Right ventricle myocardium superior (tissue), 1 donor: ENCODE measurements around the gene ANO2. TPM values are rescaled to one million over a fixed set of nuclear protein-coding genes. Genes with fewer than 3 reads are reported as not detected.
"Not testable (repeated sequence)": the region's sequence is repeated elsewhere in the genome, so short reads cannot be mapped to it uniquely, and the experiment has no call there.

ENCODE experiments used
- ATAC-seq: fragments of 200-7000 bp; cut with Tn5 transposase; one replicate; pipeline ENCODE4 v1.9.1; 2020; ENCODE audit warnings: mild to moderate bottlenecking; ENCODE audit not compliant: poor library complexity
- DNase-seq: peaks from one replicate; pipeline ENCODE4 v3.0.0-alpha.2; 2020
- intact Hi-C: fragments of 100-400 bp; cut with DNase I; formaldehyde crosslinking; loops from one replicate; pipeline ENCODE4 v1.11.2; 2022
- total RNA-seq: library from RNA; stranded (reverse); fragmentation: NEBNext Ultra II Directional; extraction: Animal tissue kit (Norgen Biotek cat#: 25700); gene quantifications from one replicate; pipeline ENCODE4 v1.2.1, GENCODE V29; 2021
- donor health status: DM: no; HTN: yes; CAD: no; lungs with severe emphysema.

ANO2 gene
- total RNA-seq, 1 donor from 2014 or later: 12.6 TPM

DNA sequence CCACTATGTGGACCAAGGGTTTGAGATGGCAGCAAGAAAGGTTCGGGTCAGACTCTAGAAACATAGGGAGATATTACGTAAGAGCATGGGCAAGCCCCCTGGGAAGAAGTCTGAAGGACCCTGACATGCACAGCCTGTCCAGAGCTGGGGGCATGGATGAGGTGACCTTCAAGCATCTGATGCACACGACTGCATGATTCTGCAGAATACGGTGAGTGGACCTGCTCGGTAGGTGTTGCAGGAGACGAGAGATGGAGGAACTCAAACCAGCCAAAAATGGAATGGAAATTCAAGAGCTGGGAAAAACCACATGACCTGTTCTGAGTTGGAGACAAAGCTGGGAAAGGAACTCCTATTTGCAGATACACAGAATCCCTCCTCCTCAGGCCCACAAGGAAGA is 43.6 kb downstream of the ANO2 start:
- intact Hi-C loops: no loop called here
- ATAC-seq (no peak), DNase-seq (no peak)

DNA sequence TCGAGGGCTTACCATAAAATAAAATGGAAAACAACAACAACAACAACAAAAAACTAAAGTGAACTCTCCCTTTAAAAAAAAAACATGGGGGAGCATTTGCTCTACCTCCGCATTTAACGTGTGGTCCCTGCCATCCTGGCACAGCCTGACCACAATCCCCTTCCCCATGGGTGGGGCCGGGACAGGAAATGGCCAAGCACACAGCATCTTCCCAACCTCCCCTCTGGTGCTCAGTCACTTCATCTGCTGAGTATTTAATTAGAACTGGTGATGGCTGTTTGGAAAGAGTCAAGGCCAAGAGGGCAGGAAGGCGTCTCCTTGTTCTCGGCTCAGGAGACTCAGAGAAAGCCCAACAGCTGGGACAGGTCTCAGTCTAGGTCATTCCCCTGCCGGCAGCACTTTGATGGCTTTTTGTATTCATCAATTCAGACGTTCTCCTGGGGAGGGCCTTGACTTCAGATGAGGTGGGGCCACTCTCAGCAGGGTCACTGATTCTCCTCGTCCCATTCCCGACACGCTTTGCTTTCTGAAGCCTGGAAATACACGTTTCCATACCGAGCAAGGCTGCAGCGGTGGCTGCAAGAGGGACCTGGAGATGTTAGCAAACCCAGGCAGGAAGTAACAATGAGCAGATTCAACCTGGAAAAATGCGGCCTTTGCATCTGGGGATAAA is 44.4 kb downstream of the ANO2 start:
- DNase-seq (no peak), ATAC-seq (no peak)
- intact Hi-C loops: no loop called here

DNA sequence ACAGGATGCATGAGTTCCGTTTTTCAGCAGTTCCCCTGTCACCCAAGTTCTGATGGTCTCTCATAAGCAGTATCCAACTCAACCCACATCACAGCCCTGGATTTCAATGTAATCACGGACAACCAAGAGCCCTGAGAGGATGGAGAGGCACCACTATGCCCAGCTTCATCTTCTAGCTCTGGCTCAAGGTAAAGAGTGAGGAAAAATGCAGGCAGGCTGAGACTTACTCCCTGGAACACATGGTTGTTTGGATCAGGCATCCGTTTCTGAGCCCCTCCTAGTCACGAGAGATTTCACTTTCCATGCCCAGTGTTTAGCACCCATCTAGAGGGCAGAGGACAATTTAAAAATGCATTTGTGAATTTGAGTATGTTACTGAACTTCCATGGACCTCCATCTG is 45.0 kb downstream of the ANO2 start:
- DNase-seq: no peak
- intact Hi-C loops: no loop called here
- no peak for ATAC-seq

DNA sequence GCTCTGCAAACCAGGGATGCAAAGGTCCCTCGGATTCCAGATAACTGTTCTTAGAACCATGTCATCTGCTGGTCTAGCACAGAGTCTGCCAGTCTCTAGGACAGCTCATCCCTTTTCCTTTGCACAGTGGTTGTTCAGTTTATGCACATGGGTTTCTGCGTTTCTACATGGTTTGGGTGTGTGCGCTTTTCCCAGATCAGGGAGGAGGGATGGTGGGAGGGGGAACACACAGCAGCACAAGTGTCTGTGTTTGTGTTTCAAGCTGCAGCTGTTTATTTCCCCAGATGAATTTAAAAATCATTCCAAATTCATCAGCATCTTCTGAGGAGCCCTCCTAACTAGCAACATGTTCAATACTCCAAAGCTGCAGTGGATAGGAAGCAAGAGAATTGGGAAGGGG is 45.4 kb downstream of the ANO2 start:
- DNase-seq: no peak
- intact Hi-C loops: no loop called here
- ATAC-seq: no peak

DNA sequence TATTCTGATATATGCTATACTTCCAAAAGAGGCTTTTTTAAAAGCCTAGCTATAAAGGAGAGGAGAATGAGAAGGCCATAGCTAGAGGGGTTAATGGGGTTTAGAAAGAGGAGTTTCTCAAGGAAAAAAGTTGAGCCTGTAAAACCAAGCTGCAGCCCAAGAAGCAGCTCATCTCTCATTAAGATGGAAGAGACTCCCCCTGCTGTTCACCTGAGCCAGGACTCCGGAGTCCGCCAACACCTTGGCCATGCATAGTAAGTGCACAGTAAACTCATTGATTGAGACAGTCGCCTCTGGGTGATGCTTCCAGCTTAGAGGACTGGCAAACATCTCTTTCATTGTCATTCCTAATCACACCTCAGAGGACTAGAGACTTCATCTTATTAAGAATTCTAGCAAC is 46.2 kb downstream of the ANO2 start:
- intact Hi-C loops: no loop called here

DNA sequence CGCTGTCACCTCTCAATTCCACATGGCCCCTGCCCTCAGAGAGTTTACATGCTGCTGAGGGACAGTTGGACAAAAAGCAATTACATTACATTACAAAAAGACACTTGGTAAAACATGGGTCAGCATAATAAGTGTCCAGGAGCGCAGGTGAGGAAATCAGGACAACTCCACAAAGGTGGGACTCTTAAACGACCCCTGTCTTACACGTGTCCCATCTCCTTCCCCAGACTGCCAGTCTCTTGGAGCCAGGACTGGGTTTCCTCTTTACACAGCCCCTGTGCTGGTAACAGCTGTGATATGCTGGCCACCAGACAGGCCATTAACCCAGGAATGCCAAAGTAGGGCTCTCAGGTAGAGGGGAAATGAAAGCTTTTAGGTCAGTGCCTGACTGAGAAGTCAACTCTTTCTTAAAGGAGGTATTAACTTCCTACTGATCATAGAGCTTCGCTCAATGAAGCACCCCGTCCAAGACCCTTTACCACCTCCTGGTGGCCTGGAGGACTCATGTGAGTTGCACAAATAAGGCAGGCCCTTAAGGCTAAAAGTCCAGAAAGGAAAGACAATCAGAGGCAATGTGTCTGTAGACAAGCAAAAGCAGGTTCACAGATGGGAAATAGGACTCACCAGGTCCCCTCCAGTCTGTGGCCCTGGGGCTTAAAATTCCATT is 55.5 kb downstream of the ANO2 start:
- DNase-seq: no peak
- intact Hi-C loops: no loop called here

More for the DNA sequence above, 46.2 kb downstream of the ANO2 start:
- ATAC-seq (no peak), DNase-seq (no peak)

DNA sequence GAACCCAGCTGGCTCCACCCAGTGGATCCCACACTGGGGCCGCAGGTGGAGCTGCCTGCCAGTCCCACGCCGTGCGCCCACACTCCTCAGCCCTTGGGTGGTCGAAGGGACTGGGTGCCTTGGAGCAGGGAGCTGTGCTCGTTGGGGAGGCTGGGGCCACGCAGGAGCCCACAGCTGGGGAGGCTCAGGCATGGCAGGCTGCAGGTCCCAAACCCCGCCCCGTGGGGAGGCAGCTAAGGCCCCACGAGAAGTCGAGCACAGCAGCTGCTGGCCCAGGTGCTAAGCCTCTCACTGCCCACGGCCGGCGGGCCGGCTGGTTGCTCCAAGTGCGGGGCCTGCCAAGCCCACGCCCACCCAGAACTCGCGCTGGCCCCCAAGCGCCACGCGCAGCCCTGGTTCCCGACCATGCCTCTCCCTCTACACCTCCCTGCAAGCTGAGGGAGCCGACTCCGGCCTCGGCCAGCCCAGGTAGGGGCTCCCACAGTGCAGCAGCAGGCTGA is 56.2 kb downstream of the ANO2 start:
- intact Hi-C loops: no loop called here

More for the DNA sequence above, 55.5 kb downstream of the ANO2 start:
- no peak for ATAC-seq

DNA sequence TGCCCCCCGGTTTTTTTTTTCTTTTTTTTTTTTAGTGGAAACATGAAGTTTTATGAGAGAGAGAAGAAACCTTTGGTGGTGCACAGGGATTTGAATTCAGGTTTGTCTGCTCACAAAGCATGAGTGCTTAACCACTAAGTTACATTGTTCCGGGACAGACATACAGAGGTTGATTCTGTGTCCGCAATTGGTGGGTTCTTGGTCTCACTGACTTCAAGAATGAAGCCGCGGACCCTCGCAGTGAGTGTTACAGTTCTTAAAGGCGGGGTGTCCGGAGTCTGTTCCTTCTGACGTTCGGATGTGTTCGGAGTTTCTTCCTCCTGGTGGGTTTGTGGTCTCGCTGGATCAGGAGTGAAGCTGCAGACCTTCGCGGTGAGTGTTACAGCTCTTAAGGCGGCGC is 57.2 kb downstream of the ANO2 start:
- DNase-seq, ATAC-seq, intact Hi-C loops: not testable (repeated sequence)

More for the DNA sequence above, 56.2 kb downstream of the ANO2 start:
- no peak for ATAC-seq
- no peak for DNase-seq

DNA sequence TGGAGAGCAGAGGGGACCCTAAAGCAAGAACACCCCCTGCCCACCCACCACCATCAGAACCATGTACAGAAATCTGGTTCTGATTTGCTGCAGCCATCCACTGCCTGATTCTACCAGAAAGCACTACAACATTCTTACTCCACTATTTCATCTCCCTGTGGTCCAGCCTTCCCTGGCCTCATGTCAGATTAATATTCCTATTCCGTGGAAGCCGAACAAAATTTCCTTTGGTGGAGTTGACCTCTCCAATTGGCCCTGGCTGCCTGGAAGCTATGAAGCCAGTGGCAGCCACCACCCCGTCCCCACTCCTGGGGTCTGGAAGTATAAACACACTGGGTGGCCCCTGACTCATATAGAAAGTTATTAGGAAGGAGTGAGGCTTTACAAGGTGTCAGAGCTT is 60.2 kb downstream of the ANO2 start:
- no peak for DNase-seq
- intact Hi-C loops: no loop called here

DNA sequence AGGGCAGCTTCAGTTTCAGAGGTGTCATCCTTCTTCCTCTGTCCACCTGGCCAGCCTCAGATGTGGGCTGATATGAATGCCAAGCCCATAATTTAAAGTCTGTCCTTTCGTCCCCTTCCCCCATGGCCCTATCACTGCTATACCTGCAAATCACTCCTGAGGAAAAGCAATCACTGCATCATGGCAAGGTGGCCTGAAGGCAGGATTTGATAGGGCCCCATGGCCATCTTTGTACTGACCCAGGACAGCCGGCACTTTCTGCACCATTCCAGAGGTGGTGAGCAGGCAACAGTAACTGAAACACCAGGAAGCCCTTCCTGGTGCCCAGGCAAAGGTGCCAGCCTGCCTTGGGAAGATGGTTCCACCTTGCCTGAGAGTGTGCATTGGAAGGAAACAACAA is 60.8 kb downstream of the ANO2 start:
- intact Hi-C loops: no loop called here
- ATAC-seq (no peak), DNase-seq (no peak)

More for the DNA sequence above, 60.2 kb downstream of the ANO2 start:
- ATAC-seq: no peak

DNA sequence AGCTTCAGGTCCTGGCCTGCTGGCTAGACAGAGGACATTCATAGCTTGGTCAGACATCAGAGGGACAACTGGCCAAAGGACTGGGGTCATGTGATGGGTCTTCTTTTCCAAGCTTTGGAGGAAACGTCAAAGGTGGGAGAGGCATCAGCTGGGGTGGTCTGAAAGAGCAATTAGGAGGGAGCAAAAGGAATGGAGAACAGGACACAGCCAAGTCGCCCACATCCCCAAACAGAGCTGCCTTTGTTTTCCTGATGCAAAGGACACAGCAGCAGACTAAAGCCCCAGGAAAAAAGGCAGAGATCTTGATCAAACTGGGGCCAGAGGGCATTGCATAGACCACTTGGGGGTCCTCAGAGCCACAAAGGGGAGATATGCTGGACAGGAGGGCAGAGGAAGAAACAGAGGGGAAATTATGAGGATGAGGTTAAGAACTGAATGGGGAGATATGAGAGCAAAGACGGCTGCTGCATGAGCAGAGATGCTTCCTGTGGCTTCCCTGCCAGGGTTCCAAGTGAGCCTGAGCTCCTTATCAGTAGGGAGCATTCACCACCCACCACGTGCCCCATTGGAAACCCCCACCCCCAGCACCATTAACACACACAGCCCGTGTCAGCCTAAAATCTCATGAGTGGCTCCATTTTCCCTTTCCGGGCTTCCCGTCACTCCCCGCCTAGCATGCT is 62.4 kb downstream of the ANO2 start:
- DNase-seq (no peak), ATAC-seq (no peak)
- intact Hi-C loops: no loop called here

DNA sequence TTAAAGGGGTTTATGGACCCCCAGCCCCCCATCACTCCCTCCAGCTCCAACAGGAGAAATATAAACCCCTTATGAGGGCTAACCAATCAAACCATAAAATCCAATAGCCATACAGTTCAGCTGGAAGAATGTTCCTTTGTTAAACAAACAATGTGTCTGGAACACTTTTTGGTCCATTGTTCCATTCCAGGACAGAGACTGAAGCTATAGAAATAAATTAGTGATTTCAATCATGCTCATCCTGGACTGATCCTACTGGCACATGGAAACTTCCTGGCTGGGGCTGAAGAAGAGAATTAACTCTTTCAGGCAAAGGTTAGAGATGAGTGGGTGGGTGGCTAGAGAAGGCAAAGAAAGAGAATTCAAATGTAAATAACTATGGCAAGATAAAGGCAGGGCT is 63.4 kb downstream of the ANO2 start:
- intact Hi-C loops: no loop called here
- no peak for ATAC-seq
- no peak for DNase-seq

DNA sequence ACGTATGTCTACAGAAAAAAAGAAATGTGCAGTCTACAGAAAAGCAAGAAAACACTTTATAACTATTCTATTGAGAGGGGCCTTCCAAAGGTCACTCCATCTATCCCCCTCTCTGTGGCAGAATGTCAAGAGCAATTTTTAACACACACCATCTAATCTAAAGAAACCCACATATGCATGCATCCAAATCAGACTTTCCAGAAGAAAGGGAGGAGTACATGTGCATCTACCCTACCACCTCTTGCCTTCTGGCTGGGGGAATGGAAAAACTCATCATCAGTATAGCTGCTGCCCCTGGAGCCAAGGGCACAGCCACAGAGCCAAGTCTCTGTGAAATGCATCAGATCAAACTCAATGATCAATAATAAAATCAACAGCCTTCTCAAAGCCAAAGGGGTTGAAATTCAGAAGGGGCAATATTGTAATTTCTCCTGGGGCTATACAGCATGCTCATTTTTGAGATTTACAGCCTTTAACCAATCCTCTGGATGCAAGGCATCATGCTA is 63.9 kb downstream of the ANO2 start:
- DNase-seq (no peak), ATAC-seq (no peak)
- intact Hi-C loops: no loop called here

DNA sequence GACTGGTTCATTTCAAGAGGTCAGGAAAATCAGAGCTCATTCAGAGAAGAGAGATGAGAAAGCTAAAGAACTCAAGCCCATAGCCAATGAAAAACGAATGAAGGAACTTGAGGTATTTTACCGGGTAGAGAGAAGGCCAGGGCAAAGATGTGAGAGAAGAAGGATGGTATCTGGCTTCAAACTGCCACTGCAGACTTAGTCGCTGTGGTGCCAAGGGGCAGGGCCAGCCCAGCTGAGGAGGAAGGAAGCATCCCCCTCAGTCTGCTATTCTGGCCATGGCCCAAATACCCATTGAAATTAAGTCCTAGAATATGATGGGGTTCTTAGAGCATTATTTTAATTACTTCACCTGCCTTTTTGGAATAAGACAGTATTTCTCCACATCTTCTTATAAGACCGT is 69.2 kb downstream of the ANO2 start:
- intact Hi-C loops: no loop called here
- no peak for ATAC-seq

DNA sequence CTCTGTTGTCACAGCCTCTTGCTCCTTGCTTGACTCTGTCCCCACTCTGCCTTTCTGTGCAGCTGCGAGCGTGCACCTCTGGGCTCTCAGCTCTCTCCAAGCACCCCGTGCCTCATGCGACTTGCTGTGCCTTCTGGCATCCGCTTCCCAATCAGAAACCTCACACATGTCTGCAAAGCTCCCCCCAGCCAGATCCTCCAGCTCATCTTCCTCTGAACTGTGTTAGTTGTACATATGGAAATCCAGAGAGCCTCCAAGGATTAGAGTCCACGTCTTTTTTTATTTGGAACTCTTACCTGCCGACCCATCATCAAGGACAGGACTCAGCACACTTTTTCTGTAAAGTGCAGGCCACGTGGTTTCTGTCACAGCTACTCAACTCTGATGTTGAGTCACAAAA is 70.5 kb downstream of the ANO2 start:
- ATAC-seq (no peak), DNase-seq (no peak)
- intact Hi-C loops: no loop called here

More for the DNA sequence above, 69.2 kb downstream of the ANO2 start:
- DNase-seq: no peak

DNA sequence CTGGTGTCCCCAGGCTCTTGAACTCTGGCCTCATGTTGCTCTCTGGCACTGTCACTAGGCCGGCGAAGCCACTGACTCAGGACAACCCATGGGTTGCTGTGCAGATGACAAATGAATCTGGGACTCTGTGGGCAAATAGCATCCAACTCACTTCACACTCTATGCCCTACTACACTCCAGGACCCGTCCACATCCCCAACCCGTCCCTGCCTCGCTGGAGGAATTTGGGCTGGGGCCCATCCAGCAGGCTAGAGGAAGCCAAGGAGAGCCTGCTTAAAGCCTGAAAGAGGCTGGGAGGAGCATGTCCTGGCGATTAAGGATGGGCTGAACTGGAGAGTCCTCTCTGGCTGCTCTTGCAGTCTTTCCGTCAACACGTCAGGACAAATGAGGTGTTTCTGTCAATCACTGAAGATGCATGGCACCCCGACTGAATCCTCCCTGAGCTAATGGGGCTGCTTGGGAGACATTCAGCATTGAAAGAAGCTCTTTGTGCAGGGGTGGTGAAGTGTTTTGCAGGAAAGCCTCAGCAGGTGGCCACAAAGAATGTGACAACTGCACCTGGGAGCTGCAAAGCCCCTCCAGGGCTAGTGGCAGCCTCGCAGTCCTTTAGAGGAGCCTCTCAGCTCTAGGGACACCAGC is 71.7 kb downstream of the ANO2 start:
- intact Hi-C loops: no loop called here
- ATAC-seq (no peak), DNase-seq (no peak)

DNA sequence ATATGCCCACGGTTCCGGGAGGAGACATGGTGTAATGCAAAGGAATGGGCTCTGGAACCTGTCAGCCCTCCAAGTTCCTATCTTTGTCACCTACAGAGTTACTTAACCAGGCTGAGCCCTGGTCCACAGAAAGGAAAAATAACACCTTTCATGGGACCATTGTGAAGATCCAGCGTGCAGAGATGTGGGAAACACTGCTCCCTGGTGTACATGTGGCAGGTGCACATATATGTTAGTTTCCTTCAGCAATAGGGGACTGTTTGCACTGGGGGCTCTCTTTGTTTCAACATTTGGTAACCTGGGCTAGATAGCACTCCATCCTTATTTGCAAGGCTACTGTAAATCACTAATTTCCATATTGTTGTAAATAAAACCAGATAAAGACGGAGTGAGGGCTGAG is 72.3 kb downstream of the ANO2 start:
- no peak for DNase-seq
- intact Hi-C loops: no loop called here
- no peak for ATAC-seq

DNA sequence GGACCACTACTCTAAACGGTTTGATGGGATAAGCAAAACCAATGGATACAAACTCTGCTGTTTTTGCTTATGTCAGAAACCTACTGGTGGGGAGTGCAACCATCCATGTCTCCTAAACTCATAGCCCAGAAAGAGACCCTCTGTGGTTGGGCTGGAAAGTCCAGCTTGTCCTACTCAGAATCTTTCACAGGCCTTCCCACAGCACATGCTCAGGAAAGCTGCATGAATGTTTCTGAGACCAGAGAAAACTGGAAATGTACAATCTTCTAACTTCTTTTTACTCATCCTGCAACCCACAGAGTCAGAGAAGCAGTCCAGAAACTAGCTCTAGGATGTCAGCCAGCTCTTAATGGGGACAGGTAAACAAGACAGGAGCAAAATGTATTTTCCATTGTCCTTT is 73.3 kb downstream of the ANO2 start:
- intact Hi-C loops: no loop called here
- no peak for ATAC-seq
- no peak for DNase-seq

DNA sequence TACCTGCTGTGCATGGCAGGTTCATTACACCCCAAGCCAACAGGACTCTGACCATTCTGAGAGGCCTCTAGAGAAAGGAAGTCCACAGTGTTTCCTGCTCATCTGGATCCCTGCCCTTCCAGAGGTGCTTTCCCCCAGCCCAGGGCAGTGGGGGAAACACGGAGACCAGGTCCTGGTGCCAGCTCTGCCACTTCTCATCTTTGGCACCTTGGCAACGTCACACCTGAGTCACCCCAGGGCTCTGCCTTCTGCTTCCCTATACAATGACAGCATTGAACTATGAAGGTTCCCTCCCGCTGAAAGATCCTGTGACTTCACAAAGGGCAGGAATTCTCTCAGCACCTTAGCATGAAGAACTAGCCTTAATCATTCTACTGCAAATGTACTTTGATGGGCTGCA is 74.9 kb downstream of the ANO2 start:
- no peak for ATAC-seq
- intact Hi-C loops: no loop called here
- DNase-seq: no peak
